Measurements from ENCODE around the gene GAL.

Gene GAL

GRCh38 chr11:68670208-68670992 is 13.9 kb upstream of the GAL start:
- Histone ChIP-seq H3K9me3 (ENCODE audit: control insufficient read depth, low read length) (peaks cover 14% of the 10 kb centered on the region), H3K36me3 (ENCODE audit: control insufficient read depth, insufficient read depth, low read length, severe bottlenecking) (no peaks in the 10 kb centered on the region), H3K4me1 (ENCODE audit: control insufficient read depth, insufficient read depth, low read length) (no peaks in the 10 kb centered on the region), H3K4me3 (ENCODE audit: low read length) (no peak overlapping the region), H3K9ac (ENCODE audit: low read length) (no peak overlapping the region), H3K27me3 (replicated peaks; ENCODE audit: control insufficient read depth, insufficient read depth, low read length) (peaks cover 50% of the 10 kb centered on the region)
- no peak for DNase-seq (ENCODE audit: low read depth)

GRCh38 chr11:68673306-68673945 is 10.9 kb upstream of the GAL start:
- H3K4me1 ChIP-seq (ENCODE audit: control insufficient read depth, insufficient read depth, low read length): no peaks in the 10 kb centered on the region
- no peaks in the 10 kb centered on the region for H3K36me3 ChIP-seq (ENCODE audit: control insufficient read depth, insufficient read depth, low read length, severe bottlenecking)
- H3K9ac ChIP-seq (ENCODE audit: low read length): no peak overlapping the region
- H3K4me3 ChIP-seq (ENCODE audit: low read length): no peak overlapping the region
- H3K27me3 ChIP-seq (replicated peaks; ENCODE audit: control insufficient read depth, insufficient read depth, low read length): peaks cover 48% of the 10 kb centered on the region
- H3K9me3 ChIP-seq (ENCODE audit: control insufficient read depth, low read length): peaks cover 14% of the 10 kb centered on the region
- DNase-seq (ENCODE audit: low read depth): no peak

GRCh38 chr11:68673991-68674390 is 10.4 kb upstream of the GAL start:
- Histone ChIP-seq H3K36me3 (ENCODE audit: control insufficient read depth, insufficient read depth, low read length, severe bottlenecking) (no peaks in the 10 kb centered on the region), H3K4me3 (ENCODE audit: low read length) (no peak overlapping the region), H3K4me1 (ENCODE audit: control insufficient read depth, insufficient read depth, low read length) (no peaks in the 10 kb centered on the region), H3K27me3 (replicated peaks; ENCODE audit: control insufficient read depth, insufficient read depth, low read length) (peaks cover 43% of the 10 kb centered on the region), H3K9ac (ENCODE audit: low read length) (no peak overlapping the region), H3K9me3 (ENCODE audit: control insufficient read depth, low read length) (peaks cover 14% of the 10 kb centered on the region)
- DNase-seq (ENCODE audit: low read depth): no peak

- no peaks in the 10 kb centered on the region for H3K4me1 ChIP-seq (ENCODE audit: control insufficient read depth, insufficient read depth, low read length)
- peaks cover 39% of the 10 kb centered on the region for H3K27me3 ChIP-seq (replicated peaks; ENCODE audit: control insufficient read depth, insufficient read depth, low read length)
- H3K9me3 ChIP-seq (ENCODE audit: control insufficient read depth, low read length): peaks cover 14% of the 10 kb centered on the region
- H3K9ac ChIP-seq (ENCODE audit: low read length): no peak overlapping the region
- no peaks in the 10 kb centered on the region for H3K36me3 ChIP-seq (ENCODE audit: control insufficient read depth, insufficient read depth, low read length, severe bottlenecking)
- H3K4me3 ChIP-seq (ENCODE audit: low read length): no peak overlapping the region
- no peak for DNase-seq (ENCODE audit: low read depth)
These were observed 9.9 kb upstream of the GAL start for GRCh38 chr11:68674461-68674860.

- peaks cover 10% of the 10 kb centered on the region for H3K9me3 ChIP-seq (ENCODE audit: control insufficient read depth, low read length)
- no peak overlapping the region for H3K4me3 ChIP-seq (ENCODE audit: low read length)
- no peak overlapping the region for H3K9ac ChIP-seq (ENCODE audit: low read length)
- peaks cover 2% of the 10 kb centered on the region for H3K4me1 ChIP-seq (ENCODE audit: control insufficient read depth, insufficient read depth, low read length)
- H3K36me3 ChIP-seq (ENCODE audit: control insufficient read depth, insufficient read depth, low read length, severe bottlenecking): no peaks in the 10 kb centered on the region
- peak; percentile 33 for DNase-seq (ENCODE audit: low read depth)
- H3K27me3 ChIP-seq (replicated peaks; ENCODE audit: control insufficient read depth, insufficient read depth, low read length): peaks cover 32% of the 10 kb centered on the region
These were observed 6.9 kb upstream of the GAL start for GRCh38 chr11:68677432-68677831.

GRCh38 chr11:68678031-68678441 is 6.3 kb upstream of the GAL start:
- Histone ChIP-seq H3K9me3 (ENCODE audit: control insufficient read depth, low read length) (peaks cover 10% of the 10 kb centered on the region), H3K4me1 (ENCODE audit: control insufficient read depth, insufficient read depth, low read length) (peaks cover 8% of the 10 kb centered on the region), H3K4me3 (ENCODE audit: low read length) (no peak overlapping the region), H3K27me3 (replicated peaks; ENCODE audit: control insufficient read depth, insufficient read depth, low read length) (peaks cover 26% of the 10 kb centered on the region), H3K9ac (ENCODE audit: low read length) (no peak overlapping the region), H3K36me3 (ENCODE audit: control insufficient read depth, insufficient read depth, low read length, severe bottlenecking) (no peaks in the 10 kb centered on the region)
- DNase-seq (ENCODE audit: low read depth): no peak

GRCh38 chr11:68680541-68681231 is 3.7 kb upstream of the GAL start:
- H3K9ac ChIP-seq (ENCODE audit: low read length): no peak overlapping the region
- H3K27me3 ChIP-seq (replicated peaks; ENCODE audit: control insufficient read depth, insufficient read depth, low read length): peaks cover 24% of the 10 kb centered on the region
- no peak overlapping the region for H3K4me3 ChIP-seq (ENCODE audit: low read length)
- H3K4me1 ChIP-seq (ENCODE audit: control insufficient read depth, insufficient read depth, low read length): peaks cover 12% of the 10 kb centered on the region
- DNase-seq (ENCODE audit: low read depth): no peak
- H3K9me3 ChIP-seq (ENCODE audit: control insufficient read depth, low read length): no peaks in the 10 kb centered on the region
- H3K36me3 ChIP-seq (ENCODE audit: control insufficient read depth, insufficient read depth, low read length, severe bottlenecking): no peaks in the 10 kb centered on the region

GRCh38 chr11:68682531-68682961 is 1.8 kb upstream of the GAL start:
- no peak for DNase-seq (ENCODE audit: low read depth)
- peaks cover 29% of the 10 kb centered on the region for H3K27me3 ChIP-seq (replicated peaks; ENCODE audit: control insufficient read depth, insufficient read depth, low read length)
- H3K36me3 ChIP-seq (ENCODE audit: control insufficient read depth, insufficient read depth, low read length, severe bottlenecking): no peaks in the 10 kb centered on the region
- H3K4me1 ChIP-seq (ENCODE audit: control insufficient read depth, insufficient read depth, low read length): peaks cover 12% of the 10 kb centered on the region
- no peaks in the 10 kb centered on the region for H3K9me3 ChIP-seq (ENCODE audit: control insufficient read depth, low read length)
- no peak overlapping the region for H3K9ac ChIP-seq (ENCODE audit: low read length)
- no peak overlapping the region for H3K4me3 ChIP-seq (ENCODE audit: low read length)

- Histone ChIP-seq H3K9me3 (ENCODE audit: control insufficient read depth, low read length) (no peaks in the 10 kb centered on the region), H3K4me3 (ENCODE audit: low read length) (no peak overlapping the region), H3K36me3 (ENCODE audit: control insufficient read depth, insufficient read depth, low read length, severe bottlenecking) (no peaks in the 10 kb centered on the region), H3K9ac (ENCODE audit: low read length) (no peak overlapping the region), H3K4me1 (ENCODE audit: control insufficient read depth, insufficient read depth, low read length) (peaks cover 12% of the 10 kb centered on the region), H3K27me3 (replicated peaks; ENCODE audit: control insufficient read depth, insufficient read depth, low read length) (peaks cover 30% of the 10 kb centered on the region)
- no peak for DNase-seq (ENCODE audit: low read depth)
These were observed 1.2 kb upstream of the GAL start for GRCh38 chr11:68683121-68683520.

GRCh38 chr11:68683536-68684384 is 584 bp upstream of the GAL start:
- Histone ChIP-seq H3K9me3 (ENCODE audit: control insufficient read depth, low read length) (no peaks in the 10 kb centered on the region), H3K9ac (ENCODE audit: low read length) (no peak overlapping the region), H3K36me3 (ENCODE audit: control insufficient read depth, insufficient read depth, low read length, severe bottlenecking) (no peaks in the 10 kb centered on the region), H3K27me3 (replicated peaks; ENCODE audit: control insufficient read depth, insufficient read depth, low read length) (peaks cover 36% of the 10 kb centered on the region), H3K4me3 (ENCODE audit: low read length) (peak overlapping the region; percentile 37), H3K4me1 (ENCODE audit: control insufficient read depth, insufficient read depth, low read length) (peaks cover 12% of the 10 kb centered on the region)
- no peak for DNase-seq (ENCODE audit: low read depth)
